GM12878 (cell line): Measurements from ENCODE around the gene NKX6-1. TPM values are rescaled to one million over a fixed set of nuclear protein-coding genes. Genes with fewer than 3 reads are reported as not detected.
A peak's percentile ranks its signal among the peaks of the same experiment; 100 is the strongest.

ENCODE experiments used
- ATAC-seq: fragments of 200-7000 bp; cut with Tn5 transposase; 3 replicates; pipeline ENCODE4 v1.9.1; 2020; ENCODE audit warnings: mild to moderate bottlenecking, moderate library complexity
- BruUV-seq: library from RNA; stranded (reverse); fragments of 400-500 nt; replicated peaks from 2 replicates; lab custom pipeline; 2021; lab: Mats Ljungman, UMichigan
- CTCF ChIA-PET: fragments of 300-600 bp; sonication (Branson Sonifier 250); formaldehyde crosslinking; extraction: SDS; loops from one replicate; lab custom pipeline; 2021; ENCODE audit warnings: inconsistent platforms; lab: Yijun Ruan, JAX
- POLR2A ChIA-PET: fragments of 350-600 bp; formaldehyde crosslinking; extraction: SDS; loops from one replicate; lab custom pipeline; 2021; ENCODE audit warnings: inconsistent platforms; lab: Charles Lee
- RAD21 ChIA-PET: fragments of 300-600 bp; sonication (Branson Sonifier 250); formaldehyde crosslinking; loops from one replicate; lab custom pipeline; 2023; ENCODE audit warnings: antibody characterized with exemption; ENCODE audit not compliant: unreplicated experiment; lab: Charles Lee
- SMC1A ChIA-PET: fragments of 300-600 bp; sonication (Branson Sonifier 250); formaldehyde crosslinking; loops from one replicate; lab custom pipeline; 2023; ENCODE audit not compliant: unreplicated experiment, uncharacterized antibody; lab: Charles Lee
- DNase-seq: peaks from one replicate; pipeline ENCODE4 v3.0.0-alpha.2; 2011; ENCODE audit warnings: low read depth, low spot score
- FAIRE-seq: peaks from 3 replicates; lab custom pipeline; 2011; peaks lifted over from hg19 to GRCh38; lab: Jason Lieb, UNC
- H2AFZ ChIP-seq: 2 replicates; pipeline ENCODE4 v1.6.0; 2011; ENCODE audit warnings: low read depth, low read length, control low read depth; ENCODE audit not compliant: control insufficient read depth
- H3K27ac ChIP-seq: 2 replicates; pipeline ENCODE4 v1.5.1; 2011; ENCODE audit warnings: control low read depth; ENCODE audit not compliant: control insufficient read depth, insufficient read depth
- H3K27me3 ChIP-seq, 2 experiments: replicated peaks in 1 of 2; 2 replicates each; pipeline versions ENCODE4 v1.6.0 to v1.6.1; 2011; ENCODE audit warnings: low read length in 1 of 2; ENCODE audit not compliant: control insufficient read depth in 2 of 2, insufficient read depth in 2 of 2
- H3K36me3 ChIP-seq, 2 experiments: 2 replicates each; pipeline ENCODE4 v1.5.1; 2011; ENCODE audit warnings: low read length in 1 of 2; ENCODE audit not compliant: control insufficient read depth in 2 of 2, insufficient read depth in 2 of 2
- H3K4me1 ChIP-seq: 2 replicates; pipeline ENCODE4 v1.6.1; 2011; ENCODE audit warnings: mild to moderate bottlenecking, low read length, moderate library complexity, mixed read lengths; ENCODE audit not compliant: control insufficient read depth, insufficient read depth
- H3K4me2 ChIP-seq: 2 replicates; pipeline ENCODE4 v1.6.0; 2011; ENCODE audit warnings: control low read depth; ENCODE audit not compliant: control insufficient read depth, insufficient read depth
- H3K4me3 ChIP-seq: fragments of 200-600 bp; sonication (generic); 2 replicates; pipeline ENCODE4 v1.5.1; 2016
- H3K79me2 ChIP-seq: 2 replicates; pipeline ENCODE4 v1.6.0; 2011; ENCODE audit warnings: low read length; ENCODE audit not compliant: control insufficient read depth, insufficient read depth
- H3K9ac ChIP-seq: 2 replicates; pipeline ENCODE4 v1.8.0; 2011; ENCODE audit warnings: low read length, control low read depth, mixed read lengths; ENCODE audit not compliant: control insufficient read depth, insufficient read depth
- H3K9me3 ChIP-seq: replicated peaks from 3 replicates; pipeline ENCODE4 v1.5.1; 2011; ENCODE audit warnings: mild to moderate bottlenecking, low read length; ENCODE audit not compliant: control insufficient read depth, insufficient read depth
- H4K20me1 ChIP-seq: 2 replicates; pipeline ENCODE4 v1.6.0; 2011; ENCODE audit not compliant: control insufficient read depth, insufficient read depth
- ATF7 ChIP-seq: fragments of 450-650 bp; IDR thresholded peaks from 2 replicates; pipeline ENCODE4 v1.6.1; 2016; ENCODE audit warnings: low read depth, mild to moderate bottlenecking
- SUZ12 ChIP-seq: fragments of 200-600 bp; sonication (generic); IDR thresholded peaks from one replicate; pipeline ENCODE4 v1.6.1; 2018; ENCODE audit warnings: antibody characterized with exemption, mild to moderate bottlenecking; ENCODE audit not compliant: unreplicated experiment
- TCF12 ChIP-seq: IDR thresholded peaks from 2 replicates; pipeline ENCODE4 v1.6.1; 2011; ENCODE audit warnings: low read depth, mild to moderate bottlenecking, low read length
- WGBS: methylation state at CpG from one replicate; pipeline ENCODE4 v1.1.6; 2016; ENCODE audit warnings: low lambda C conversion rate; ENCODE audit not compliant: insufficient replicate concordance, insufficient coverage; ENCODE audit errors: missing lambda C conversion rate; 5-methylcytosine and 5-hydroxymethylcytosine counted together
- in situ Hi-C: fragments of 300-500 bp; cut with MboI; formaldehyde crosslinking; loops from 9 replicates; pipeline ENCODE4 v1.14.3; 2018; ENCODE audit warnings: mixed read lengths
- intact Hi-C: fragments of 100-400 bp; cut with micrococcal nuclease; formaldehyde crosslinking; loops from one replicate; pipeline ENCODE4 v1.14.2; 2022; ENCODE audit not compliant: unreplicated experiment
- polyA plus RNA-seq, 11 experiments: library from polyadenylated mRNA; depleted of rRNA in 4 of 11; unstranded in 6 of 11; stranded (reverse) in 5 of 11; fragments of >200 nt; fragmentation: Nextera tagmentation in 4 of 11; fragmentation: Illumina TruSeq in 1 of 11; extraction: Ambion mirVana in 4 of 11; extraction: Trizol in 1 of 11; gene quantifications; 1 replicate in 1 of 11; 2 replicates in 10 of 11; pipeline versions ENCODE4 v1.2.1 to v1.2.3, GENCODE V29; 2011 to 2016; ENCODE audit warnings: inconsistent platforms in 2 of 11, missing spikeins in 2 of 11, low read depth in 1 of 11
- total RNA-seq, 4 experiments: library from RNA; depleted of rRNA in 3 of 4; stranded (reverse); fragments of >200 nt in 3 of 4; fragmentation: Illumina TruSeq in 1 of 4; extraction: Trizol in 1 of 4; gene quantifications; 2 replicates each; pipeline versions ENCODE4 v1.2.1 to v1.2.3, GENCODE V29; 2013 to 2021
- TF ChIP-seq, protein P1 (sequence below): IDR thresholded peaks from 2 replicates; pipeline ENCODE4 v1.6.1; 2011; ENCODE audit warnings: mild to moderate bottlenecking, low read depth, low read length, moderate library complexity; ENCODE audit not compliant: insufficient replicate concordance

The NKX6-1 gene
- total and polyA plus RNA-seq, 10 of the 15 experiments (the other 5 are each of a cell fraction or from before 2014, with no cell fraction given): not detected

DNA sequence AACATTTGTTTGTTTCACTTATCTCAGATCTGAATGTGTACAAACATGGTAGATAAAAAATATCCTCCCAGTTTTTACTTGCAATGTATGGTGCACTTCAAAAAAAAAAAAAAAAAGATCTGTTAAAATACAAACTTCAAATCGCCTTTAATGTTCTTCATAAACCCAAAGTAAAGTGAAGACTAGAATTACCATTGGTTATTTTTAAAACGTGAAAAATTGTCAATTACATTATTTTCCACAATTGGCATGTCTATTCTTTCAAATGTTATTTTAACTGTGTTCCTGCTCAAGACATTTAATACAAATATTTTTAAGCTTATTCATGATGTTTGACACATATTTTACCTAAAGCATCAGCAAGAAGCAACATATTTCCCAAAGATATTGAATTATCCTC, 5.0 kb downstream of the NKX6-1 start (continued):
- TF ChIP-seq ATF7: no peak
- TF ChIP-seq, protein P1, sequence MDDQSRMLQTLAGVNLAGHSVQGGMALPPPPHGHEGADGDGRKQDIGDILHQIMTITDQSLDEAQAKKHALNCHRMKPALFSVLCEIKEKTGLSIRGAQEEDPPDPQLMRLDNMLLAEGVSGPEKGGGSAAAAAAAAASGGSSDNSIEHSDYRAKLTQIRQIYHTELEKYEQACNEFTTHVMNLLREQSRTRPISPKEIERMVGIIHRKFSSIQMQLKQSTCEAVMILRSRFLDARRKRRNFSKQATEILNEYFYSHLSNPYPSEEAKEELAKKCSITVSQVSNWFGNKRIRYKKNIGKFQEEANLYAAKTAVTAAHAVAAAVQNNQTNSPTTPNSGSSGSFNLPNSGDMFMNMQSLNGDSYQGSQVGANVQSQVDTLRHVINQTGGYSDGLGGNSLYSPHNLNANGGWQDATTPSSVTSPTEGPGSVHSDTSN: no peak

DNA sequence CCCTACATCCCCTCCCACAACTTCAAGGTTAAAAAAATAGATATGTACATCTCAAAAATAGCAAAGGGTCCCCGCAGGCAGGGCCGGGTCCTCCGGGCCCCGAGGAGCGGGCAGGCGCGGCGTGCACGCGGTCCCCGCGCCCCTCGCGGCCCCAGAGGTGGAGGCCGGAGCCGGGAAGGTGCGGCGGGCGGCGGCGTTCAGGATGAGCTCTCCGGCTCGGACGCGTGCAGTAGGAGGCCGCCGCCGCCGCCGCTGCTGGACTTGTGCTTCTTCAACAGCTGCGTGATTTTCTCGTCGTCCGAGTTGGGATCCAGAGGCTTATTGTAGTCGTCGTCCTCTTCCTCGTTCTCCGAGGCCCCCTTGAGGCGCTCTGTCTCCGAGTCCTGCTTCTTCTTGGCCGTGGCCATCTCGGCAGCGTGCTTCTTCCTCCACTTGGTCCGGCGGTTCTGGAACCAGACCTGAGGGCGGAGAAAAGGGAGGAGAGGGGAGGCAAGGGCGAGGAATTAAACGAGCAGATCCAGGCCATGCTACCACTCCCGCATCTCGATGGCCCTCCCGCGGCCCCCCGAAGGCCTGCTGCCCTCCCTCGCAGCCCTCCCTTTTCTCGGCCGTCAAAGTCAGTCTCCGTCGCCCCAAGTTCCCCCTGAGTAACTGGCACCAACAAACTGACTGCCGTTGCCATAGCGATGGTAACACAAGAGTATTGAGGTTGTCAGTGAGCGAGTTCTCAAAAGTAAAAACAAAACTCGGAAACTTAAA, 5.8 kb downstream of the NKX6-1 start:
- BruUV-seq: no TSS peak
- no peak for DNase-seq
- ATAC-seq: peak; percentile 53
- intact Hi-C loops (no loop called here), in situ Hi-C loops (no loop called here)
- H4K20me1 ChIP-seq: no peaks in the 10 kb centered on the region
- no peaks in the 10 kb centered on the region for H3K79me2 ChIP-seq
- no peaks in the 10 kb centered on the region; the same call in 1 of the 3 replicates for H3K9me3 ChIP-seq
- POLR2A ChIA-PET: no interaction called here
- H3K4me2 ChIP-seq: no peak overlapping the region
- RAD21 ChIA-PET: no interaction called here
- H3K27me3 ChIP-seq: peaks cover 12 to 21% of the 10 kb centered on the region in 2 experiments
- H3K4me3 ChIP-seq: no peak overlapping the region
- H3K9ac ChIP-seq: no peak overlapping the region
- no peaks in the 10 kb centered on the region for H3K4me1 ChIP-seq
- no peak for FAIRE-seq
- no peaks in the 10 kb centered on the region for H3K36me3 ChIP-seq
- SMC1A ChIA-PET: no interaction called here
- no peak overlapping the region for H2AFZ ChIP-seq
- H3K27ac ChIP-seq: no peak overlapping the region
- WGBS: 17% methylated on average over 54 of the region's 62 CpGs
- CTCF ChIA-PET: no interaction called here
- TF ChIP-seq TCF12 (no peak), SUZ12 (peak; percentile 82)
- TF ChIP-seq, all 136 proteins: peak for 1
